ENCODE results near the gene ANKDD1A.

The ANKDD1A gene

GRCh38 chr15:64961013-64961412 lies 49.3 kb downstream of the ANKDD1A start:
- no peak for DNase-seq (ENCODE audit: low read depth in 2 of 2)

DNA sequence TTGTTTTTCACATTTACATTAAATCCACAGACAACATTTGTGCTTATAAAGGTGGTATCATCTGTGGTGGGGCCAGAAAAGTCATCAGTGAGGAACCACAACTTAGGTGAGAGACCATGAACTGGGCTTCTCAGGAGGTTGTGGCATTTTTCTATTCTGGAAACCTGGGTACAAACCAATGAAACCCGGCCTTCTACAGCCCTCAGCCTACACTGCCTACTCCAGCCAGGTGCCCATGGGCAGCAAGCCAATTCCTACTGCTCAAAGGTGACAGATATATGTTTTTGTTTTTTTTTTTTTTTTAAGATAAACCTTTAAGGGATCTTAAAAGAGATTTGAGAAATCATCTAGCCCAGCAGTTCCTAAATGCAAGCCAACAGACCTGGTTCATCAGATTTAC lies 57.7 kb downstream of the ANKDD1A start:
- DNase-seq (ENCODE audit: low read depth in 2 of 2), result no peak

DNA sequence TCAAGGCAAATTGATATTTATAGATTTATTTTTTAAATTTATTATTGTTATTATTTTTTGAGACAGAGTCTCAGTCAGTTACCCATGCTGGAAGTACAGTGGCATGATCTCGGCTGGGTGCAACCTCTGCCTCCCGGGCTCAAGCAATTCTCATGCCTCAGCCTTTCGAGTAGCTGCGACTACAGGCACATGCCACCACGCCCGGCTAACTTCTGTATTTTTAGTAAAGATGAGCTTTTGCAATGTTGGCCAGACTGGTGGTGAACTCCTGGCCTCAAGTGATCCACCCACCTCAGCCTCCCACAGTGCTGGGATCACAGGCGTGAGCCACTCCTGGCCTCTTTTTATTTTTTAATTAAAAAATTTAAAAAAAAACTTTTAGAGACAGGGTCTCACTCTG lies 59.0 kb downstream of the ANKDD1A start:
- DNase-seq (ENCODE audit: low read depth in 2 of 2), result no peak

DNA sequence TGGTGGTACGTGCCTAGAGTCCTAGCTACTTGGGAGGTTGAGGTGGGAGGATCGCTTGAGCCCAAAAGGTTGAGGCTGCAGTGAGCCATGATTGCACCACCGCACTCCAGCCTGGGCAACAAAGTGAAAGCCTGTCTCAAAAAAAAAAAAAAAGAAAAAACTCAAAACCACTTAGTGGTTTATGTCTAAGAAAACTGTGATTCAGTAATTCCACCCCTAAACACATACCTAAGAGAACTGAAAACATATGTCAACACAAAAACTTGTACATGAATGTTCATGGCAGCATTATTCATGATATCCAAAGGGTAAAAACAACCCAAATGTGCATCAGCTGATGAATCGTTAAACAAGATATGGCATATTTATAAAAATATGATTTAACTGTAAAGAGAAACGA lies 63.7 kb downstream of the ANKDD1A start:
- no peak for DNase-seq (ENCODE audit: low read depth in 2 of 2)

DNA sequence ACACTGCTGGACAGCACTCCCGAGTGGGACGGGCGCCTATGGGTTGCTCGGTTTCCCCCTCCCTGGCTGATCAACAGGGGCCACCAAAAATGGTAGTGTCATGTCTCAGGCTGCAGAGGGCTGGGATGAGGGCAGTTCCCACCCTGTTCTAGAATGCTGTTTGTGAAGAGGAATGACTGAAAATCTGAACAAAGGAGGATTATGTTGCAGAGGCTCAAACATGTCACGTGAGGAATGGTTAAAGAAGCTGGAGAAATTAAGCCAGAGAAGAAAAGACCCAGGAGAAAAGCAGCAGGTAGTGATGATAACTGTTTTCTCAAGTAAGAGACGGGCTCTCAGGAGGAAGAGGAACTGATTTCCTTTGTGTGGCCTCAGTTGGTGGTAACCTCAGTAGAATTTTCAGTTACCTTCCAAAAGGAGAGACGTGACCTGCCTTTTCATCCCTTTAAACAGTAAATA lies 67.6 kb downstream of the ANKDD1A start:
- no peak for DNase-seq (ENCODE audit: low read depth in 2 of 2)

DNA sequence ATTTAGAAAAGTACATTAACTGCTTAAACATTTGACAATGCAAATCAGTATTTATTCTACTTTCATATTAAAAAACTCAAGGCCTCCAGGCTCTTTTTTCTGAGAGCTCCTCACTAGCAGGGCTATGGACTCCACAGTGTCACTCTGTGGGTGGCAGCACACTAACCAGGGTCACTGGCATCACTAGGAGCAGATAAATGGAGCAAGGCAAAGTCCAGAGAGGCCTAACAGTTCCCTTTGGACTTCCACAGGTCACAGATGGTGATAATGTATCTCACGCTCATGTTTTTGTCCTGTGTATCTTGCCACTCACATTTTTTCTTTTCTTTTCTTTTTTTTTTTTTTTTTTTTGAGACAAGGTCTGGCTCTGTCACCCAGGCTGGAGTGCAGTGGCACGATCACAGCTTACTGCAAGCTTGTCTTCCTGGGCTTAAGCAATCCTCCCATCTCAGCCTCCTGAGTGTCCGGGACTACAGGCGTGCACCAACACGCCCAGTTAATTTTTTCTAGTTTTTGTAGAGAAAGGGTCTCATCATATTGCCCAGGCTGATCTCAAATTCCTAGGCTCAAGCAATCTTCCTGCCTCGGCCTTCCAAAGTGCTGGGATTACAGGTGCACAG lies 70.2 kb downstream of the ANKDD1A start:
- no peak for DNase-seq (ENCODE audit: low read depth in 2 of 2)

DNA sequence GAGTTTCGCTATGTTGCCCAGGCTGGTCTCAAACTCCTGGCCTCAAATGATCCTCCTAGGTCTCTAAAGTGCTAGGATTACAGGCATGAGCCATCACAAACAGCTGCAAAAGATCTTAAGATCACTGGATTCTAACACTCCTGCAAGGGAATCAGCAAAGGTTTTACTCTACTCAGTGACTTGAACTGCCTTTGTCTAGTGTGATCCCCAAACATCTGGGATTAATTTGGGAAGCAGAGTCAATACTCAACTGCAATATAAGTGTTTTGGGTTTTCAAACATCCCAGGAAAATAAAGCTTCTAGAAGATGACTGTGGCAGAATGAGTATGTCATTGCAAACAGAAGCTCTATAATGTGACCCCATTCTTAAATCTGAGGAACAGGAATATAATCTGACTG lies 70.8 kb downstream of the ANKDD1A start:
- DNase-seq (ENCODE audit: low read depth in 2 of 2), result no peak

DNA sequence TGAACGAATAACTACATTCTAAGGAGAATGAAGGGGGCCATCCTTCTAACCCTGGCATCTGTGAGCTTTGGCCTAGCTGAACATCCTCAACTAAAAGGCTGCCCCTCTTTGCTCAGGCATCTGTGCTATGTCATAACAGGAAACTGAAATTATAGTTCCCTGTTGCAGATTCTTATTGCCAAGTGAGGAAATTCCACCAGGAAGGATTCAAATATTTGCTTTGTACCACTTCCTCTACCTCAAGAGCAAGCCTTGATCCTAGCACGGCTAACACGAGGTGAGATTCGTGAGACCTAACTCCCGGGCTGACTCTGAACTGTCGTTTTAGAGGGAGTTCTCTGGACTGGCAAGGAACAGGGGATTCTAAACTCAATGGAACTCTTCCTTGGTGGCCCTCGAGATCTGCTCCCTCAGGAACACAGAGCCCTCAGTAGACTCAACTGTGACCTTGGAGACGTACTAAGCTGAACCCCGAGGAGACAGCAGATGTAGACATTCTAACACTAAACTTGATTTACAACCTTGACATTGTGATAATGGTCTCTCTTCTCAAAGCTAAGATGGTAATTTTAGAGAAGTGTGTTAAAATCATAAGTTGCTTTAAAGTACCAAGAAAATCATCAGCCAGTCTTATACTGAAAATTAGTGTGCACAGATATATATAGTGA lies 73.8 kb downstream of the ANKDD1A start:
- no peak for DNase-seq (ENCODE audit: low read depth in 2 of 2)

- DNase-seq (ENCODE audit: low read depth in 2 of 2), result no peak
Measured at GRCh38 chr15:64987136-64987535, 75.4 kb downstream of the ANKDD1A start.

- peak; percentile 82 to 86 for DNase-seq (ENCODE audit: low read depth in 2 of 2)
Measured at GRCh38 chr15:64989416-64990167, 77.9 kb downstream of the ANKDD1A start, which contains the start of gene SPG21. Gene SPG21, minus strand, starts transcription at chr15:64989914. Its CDS starts 6,345 bp downstream, at chr15:64983569.

DNA sequence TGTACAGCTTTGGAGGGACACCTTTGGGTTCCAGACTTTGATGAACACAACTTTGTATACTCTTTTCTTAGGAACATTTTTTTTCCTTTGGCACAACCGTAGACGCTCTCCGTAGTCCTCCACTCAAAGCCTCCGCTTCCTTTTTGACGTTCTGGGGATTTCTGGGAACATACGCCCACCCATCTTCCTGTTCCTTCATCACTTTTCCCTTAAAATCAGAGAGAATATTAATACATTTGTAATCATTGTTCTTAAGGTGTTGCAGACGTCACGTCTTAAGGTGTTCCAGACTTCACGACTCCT lies 78.4 kb downstream of the ANKDD1A start:
- no peak for DNase-seq (ENCODE audit: low read depth in 2 of 2)

- no peak for DNase-seq (ENCODE audit: low read depth in 2 of 2)
Measured at GRCh38 chr15:64991536-64992135, 79.9 kb downstream of the ANKDD1A start.

GRCh38 chr15:64993290-64993689 lies 81.6 kb downstream of the ANKDD1A start:
- no peak for DNase-seq (ENCODE audit: low read depth in 2 of 2)

GRCh38 chr15:64997066-64997465 lies 85.4 kb downstream of the ANKDD1A start:
- DNase-seq (ENCODE audit: low read depth in 2 of 2), result no peak

DNA sequence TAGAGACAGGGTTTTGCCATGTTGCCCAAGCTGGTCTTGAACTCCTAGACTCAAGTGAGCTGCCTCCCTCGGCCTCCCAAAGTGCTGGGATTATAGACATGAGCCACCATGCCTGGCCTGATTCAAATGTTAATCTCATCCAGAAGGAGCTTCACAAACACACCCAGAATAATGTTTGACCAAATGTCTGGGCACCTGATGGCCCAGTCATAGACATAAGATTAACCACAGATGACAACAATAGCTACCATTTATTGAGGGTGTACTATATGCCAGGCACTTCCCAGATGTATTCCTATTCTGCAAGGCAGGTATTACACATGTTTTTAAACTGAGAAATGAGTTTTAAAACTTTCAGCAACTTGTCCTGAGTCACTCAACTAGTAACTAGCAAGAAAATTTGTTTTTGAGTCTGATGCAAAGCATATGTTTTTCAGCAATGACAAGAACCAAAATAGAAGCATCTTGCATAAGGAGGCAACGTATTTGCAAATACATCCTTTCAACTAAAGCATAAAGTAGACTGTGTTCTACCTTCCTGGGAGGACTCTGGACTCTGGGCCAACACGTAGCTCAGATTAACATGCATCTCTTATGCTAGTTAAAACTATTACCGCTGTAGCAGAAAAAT lies 86.2 kb downstream of the ANKDD1A start:
- no peak for DNase-seq (ENCODE audit: low read depth in 2 of 2)

- DNase-seq (ENCODE audit: low read depth in 2 of 2), result no peak
Measured at GRCh38 chr15:65004993-65005392, 93.3 kb downstream of the ANKDD1A start.

DNA sequence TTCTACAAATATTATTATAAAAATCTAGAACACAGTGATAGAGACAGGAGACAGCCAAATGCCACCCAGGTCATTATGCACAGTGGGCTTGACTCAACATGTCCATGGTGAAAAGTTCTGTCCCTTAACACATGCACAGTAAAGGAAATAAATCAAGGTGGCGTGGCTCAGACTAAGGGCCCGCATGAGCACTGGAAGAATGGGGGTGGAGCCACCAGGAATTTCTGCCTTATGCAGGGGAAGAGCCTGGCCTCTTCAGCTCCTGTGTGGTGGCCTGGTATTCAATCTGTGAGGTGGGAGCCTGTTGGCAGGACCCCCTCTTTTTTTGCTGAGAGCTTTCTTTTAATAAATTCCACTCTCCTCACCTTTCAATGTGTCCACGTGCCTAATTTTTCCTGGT lies 95.2 kb downstream of the ANKDD1A start:
- no peak for DNase-seq (ENCODE audit: low read depth in 2 of 2)
